NCI-H1436 treated with DMSO at 0.1 percent for 48 hours (cell line): ENCODE measurements around the gene PRODH2.

Experiments used
- DNase-seq: peaks from one replicate; lab custom pipeline; 2025; lab: John Stamatoyannopoulos, UW

The PRODH2 gene

DNA sequence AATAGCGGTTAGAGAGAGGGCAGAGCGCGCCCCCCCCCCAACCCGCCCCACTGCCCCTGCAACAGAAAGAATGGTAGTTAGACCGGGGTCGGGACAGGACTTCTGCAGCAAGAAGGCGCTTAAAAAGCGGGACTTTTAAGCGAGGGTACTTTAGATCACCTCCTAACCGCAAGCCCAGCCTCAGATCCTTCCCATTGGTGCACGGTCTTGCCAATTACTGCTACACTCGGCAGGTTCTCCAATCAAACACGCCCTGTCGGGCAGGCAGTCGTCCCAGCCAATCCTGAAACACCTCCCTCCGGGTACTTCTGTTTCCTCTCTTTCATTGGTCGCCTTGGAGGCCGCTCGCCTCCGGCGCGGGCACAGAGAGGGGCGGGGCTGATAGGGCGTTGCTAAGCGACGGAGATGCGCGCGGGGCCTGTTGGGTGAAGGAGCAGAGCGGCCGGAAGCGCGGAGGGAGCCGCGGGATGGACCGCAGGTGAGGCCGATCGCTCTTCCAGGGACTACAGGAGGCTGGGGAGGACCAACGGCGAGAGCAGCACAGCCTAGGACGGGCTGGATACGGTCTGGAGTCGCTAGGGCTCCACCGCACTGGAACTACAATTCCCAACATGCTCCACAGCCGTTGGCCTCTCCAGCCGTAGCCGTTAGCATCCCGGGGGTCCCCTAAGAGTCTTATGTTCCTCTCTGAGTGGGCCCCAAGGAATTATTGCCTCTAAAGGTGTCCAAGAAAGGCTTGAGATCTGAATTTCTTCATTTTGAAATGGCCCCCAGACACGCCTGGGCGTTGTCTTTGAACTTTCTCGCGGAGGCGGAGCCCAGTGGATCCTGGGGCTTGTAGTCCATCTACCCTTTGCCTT lies 54.7 kb downstream of the PRODH2 start, which contains the start of gene PROSER3:
Gene PROSER3, plus strand, starts transcription at position 428 of the 860 bp plus-strand sequence. Its CDS starts 40 bp downstream, at position 468.
- DNase-seq, result peak; percentile 98

DNA sequence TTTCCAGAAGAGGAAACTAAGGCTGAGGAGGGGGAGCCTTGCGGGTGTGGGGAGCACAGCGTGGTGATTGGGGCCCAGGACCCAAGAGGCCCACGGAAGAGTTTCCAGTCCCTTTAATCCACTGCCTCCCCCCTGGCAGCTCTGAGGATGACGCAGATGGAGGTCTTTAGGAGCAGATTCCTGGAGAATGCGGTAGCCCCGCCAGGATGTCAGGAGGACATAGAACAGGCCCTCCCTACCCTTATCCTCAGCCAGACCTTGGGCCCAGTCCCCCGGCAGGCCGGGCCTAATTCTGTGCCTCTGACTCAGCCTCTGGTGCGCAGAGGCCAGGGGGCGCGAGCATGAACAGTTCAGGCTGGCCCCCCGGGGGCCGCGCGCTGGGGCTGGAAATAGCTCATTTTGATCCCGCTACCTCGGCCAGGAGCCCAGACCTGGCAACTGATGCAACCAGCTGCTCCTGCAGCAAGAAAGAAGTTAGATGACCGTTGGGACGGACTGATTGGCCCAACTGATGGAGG lies 55.4 kb downstream of the PRODH2 start:
- DNase-seq, result no peak

DNA sequence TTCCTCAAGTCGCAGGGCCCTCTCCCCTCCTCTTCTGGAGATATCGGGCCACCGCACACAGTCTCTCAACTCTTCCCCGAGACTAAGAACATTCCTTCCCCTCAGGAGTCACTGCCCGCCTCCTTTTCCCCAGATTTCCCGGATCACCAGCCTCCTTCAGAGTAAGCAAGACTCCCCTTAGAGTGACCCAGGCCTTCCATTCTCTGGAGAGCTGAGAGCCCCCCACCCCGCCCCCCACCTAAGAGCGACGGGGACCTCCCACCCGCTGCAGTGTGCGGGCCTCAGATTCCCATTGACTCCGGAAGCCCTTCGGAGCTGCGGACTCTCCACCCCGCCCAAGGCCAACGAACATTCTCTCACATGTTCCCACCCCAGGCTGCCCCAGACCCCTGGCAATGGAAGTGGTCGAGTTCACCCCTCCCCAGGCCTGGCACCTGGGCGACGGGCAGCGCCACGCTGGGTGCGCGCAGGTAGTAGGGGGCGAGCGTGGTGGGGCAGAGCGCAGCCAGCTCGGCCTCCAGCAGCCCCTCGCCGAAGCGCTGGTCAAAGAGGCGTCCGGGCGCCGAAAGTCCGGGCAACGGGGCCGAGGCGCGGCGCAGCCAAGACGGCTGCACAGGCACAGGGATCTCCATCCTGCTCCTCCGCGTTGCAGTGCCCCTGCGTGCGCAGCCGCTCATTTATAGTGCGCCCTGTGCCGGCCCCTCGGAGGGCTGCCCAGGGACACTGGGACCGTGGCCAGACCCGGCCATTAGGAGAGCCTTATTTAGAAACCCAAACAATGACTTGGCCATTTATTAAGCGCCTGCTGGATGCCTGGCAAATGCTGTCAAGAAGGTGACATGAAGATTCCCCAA lies 56.0 kb downstream of the PRODH2 start, which contains the start of gene HSPB6:
Gene HSPB6, minus strand, starts transcription at position 653 of the 854 bp plus-strand sequence. Its CDS starts 21 bp downstream, at position 632.
- no peak for DNase-seq

DNA sequence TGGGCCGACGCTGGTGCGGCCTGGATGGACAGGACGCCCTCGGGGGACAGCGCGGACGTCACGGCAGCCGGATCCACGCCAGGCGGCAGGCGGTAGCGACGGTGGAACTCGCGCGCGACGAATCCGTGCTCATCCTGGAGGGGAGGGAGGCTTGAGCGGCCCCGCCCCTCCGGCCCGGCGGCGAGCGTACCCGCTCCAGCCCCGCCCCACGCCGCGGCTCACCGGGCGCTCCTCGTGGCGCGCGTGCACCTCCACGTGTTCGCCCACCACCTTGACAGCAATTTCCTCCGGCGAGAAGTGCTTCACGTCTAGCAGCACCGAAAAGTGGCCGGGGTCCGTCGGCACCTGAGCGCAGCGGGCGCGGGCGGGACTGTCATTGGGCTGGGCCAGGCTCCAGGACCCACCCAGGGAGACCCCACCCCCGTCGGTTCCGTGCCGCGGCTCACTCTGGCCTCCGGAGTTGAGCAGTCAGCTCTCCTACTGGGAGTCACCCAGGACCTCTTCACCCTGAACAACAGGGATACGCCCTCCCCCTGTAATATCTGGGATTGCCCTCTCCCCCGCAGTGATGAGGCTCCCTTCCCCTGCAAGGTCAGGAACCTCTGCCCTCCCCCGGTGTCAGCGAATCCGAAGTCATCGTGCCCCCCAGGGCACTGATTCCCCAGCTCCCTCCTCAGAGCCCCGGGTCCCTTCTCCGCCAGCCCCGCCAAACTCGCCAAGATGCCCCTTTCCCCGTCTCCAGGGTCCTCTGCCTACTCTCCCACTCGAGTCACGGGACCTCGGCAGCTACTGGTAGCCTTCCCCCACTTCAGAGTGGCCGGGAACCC lies 56.9 kb downstream of the PRODH2 start:
- DNase-seq, result no peak

DNA sequence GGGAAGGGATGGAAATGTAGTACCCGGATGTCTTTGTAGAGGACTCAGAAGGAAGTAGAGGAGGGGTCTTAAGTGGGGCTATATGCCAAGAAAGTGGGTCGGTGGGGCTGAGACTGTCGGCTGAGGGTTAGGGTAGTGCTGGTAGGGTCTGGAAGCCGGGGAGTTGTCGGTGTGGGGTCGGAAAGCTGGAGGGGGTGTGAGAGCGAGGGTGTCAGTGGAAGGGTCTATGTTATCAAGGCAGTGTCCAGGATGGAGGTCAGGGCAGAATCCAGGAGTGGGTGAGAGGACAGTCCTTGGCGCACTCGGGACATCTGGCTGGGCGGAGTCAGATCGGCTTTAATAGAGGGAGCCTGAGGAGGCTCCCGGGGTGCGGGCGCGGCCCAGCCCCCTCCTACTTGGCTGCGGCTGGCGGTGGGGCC lies 57.5 kb downstream of the PRODH2 start:
- no peak for DNase-seq

DNA sequence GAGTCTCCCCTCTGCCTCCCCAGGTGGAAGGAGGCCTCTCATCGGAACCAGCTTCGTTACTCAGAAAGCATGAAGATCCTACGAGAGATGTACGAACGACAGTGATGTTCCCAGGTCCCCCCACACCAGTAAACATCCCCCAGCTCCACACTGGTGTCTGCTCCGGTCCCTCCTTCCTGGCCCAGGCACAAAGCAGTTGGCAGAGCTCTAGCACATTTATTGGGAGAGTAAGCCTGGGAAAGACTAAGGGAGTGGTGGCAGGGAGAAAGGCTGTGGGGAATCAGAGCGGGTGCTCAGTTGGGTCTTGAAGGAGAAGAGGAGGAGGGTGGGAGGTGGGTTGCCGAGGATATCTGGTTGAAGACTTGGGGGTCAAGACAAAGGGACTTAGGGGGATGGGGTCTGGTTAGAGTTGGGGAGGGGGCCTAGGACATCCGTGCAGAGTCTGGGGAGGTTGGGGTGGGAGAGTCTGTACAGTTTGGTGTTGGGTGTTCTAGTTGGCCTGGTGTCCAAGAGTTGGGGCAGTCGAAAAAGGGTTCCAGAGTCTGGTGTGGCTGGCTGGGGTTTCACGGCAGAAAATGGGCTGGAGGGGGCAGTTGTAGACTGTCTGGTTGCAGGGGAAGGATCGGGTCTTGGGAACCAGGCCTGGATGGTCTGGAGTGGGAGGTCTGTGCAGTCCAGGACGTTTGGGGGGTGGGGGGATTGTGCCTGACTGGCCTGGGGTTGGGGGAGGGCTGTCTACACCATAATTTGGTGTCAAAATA lies 58.1 kb downstream of the PRODH2 start:
- DNase-seq, result no peak

DNA sequence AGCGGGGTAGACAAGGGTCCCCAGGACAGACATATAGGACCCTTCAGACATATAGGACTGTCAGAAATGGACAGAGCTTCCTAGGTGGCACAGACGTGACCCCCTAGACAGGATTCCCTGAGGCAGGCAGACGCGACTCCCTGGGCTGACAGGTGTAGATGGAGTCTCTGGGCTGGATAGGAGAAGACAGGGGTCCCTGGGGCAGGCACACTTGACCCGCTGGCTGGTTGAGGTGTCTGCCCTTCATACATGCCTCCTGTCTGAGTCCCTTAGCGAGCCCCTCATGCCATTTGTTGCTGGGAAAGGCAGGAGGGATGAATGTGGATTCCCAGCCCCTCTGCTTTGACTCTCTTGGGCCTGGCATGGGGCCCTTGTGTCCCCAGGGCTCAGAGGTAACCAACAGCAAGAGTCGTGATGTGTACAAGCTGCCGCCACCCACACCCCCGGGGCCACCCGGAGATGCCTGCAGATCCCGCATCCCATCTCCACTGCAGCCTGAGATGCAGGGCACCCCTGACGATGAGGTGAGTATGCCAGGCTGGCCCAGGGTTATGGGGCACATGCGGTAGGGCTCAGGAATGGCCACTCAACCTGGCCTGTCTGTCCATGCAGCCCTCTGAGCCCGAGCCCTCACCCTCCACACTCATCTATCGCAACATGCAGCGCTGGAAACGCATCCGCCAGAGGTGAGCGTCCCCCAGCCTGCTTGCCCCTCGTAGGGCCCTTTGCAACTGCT lies 58.8 kb downstream of the PRODH2 start:
- no peak for DNase-seq

DNA sequence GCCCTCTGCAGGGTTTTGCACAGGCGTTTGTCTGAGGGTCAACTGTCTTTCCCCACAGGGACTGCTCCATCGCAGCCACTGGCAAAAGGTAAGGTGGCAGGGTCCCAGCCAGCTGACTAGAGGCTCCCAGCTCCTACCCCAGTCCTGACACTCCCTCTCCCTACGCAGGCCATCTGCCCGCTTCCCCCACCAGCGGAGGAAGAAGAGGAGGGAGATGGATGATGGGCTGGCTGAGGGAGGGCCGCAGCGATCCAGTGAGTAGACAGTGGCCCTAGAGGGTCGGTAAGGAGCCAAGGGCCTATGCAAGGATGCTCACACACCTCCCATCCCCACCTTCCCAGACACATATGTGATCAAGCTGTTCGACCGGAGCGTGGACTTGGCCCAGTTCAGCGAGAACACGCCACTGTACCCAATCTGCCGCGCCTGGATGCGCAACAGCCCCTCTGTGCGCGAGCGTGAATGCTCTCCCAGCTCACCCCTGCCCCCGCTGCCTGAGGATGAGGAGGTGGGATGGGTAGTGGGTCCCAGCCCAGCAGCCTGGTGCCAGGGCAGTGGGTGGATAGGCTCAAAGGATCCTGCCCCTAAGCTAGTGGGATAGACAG lies 59.8 kb downstream of the PRODH2 start:
- no peak for DNase-seq

DNA sequence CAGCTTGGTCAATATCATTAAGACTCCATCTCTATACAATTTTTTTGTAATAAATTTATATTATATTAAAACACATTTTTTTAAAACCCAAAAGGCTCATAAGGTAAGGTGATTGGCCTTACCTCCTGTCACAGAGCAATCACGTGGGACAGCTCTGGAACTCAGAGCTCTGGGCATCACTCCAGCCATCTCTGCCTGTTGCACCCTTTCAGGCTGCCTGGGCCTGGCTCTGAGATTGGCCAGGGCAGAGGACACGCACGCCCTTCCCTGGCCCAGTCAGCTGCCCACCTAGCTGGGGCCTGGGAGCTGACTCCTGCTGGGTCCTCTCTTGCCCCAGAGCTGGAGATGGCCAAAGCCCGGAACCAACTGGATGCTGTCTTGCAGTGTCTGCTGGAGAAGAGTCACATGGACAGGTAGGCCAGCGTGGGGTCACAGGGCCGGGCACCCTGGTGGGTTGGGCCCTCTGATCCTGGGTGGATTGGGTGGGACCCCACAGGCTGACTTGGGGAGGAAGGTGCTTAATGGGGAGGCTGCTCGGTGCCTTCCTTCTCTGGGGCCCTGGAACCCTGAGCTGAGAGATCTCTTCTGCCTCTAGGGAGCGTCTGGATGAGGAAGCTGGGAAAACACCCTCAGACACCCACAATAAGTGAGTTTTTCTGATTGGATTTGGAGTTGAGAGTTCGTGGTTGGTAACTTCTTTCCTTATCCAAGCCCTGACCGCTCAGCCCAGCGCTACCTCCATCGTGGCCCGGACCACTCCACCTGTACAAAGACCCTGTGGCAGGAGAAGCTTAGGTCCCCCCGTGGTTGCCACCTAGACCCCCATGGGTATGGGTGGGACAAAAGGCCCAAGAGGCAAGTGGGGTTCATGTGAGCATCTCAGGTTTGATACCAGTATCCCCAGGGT lies 60.6 kb downstream of the PRODH2 start:
- no peak for DNase-seq

DNA sequence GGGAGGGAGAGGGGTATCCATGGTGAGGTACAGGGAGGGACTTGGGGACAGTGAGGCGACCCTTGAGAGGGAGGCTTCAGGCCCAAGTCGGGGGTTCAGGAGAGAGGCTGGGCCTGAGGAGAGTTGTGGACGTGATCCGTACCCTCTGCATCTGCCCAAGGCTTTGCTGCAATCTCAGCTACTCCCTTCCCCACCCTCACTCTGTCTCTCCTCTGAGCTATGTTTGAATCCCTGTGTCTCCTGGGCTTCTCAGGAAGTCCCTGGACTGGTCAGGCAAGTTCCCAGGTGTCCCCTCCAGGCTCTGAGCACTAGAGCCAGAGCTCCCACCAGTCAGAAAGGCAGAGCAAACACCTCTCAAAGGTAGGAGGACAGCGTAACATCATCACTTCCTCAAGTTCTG lies 62.5 kb downstream of the PRODH2 start:
- no peak for DNase-seq
